GM13976 (cell line): Measurements from ENCODE around the gene RPL27.
A peak's percentile ranks its signal among the peaks of the same experiment; 100 is the strongest.

Source experiments
- DNase-seq: peaks from one replicate; pipeline ENCODE4 v3.0.0; 2012; ENCODE audit warnings: low spot score
- in situ Hi-C: fragments of 300-500 bp; cut with MboI; formaldehyde crosslinking; loops from one replicate; pipeline ENCODE4 v1.12.0; 2022; ENCODE audit warnings: low sequenced_read_pairs, mixed read lengths, inconsistent platforms; ENCODE audit not compliant: unreplicated experiment
- TF ChIP-seq, protein P1 (sequence below): IDR thresholded peaks from 2 replicates; pipeline ENCODE4 v1.5.1; 2012; ENCODE audit warnings: borderline replicate concordance, mild to moderate bottlenecking; ENCODE audit not compliant: insufficient read depth; ENCODE audit errors: extremely low read depth, missing control alignments, control extremely low read depth

The RPL27 gene

GRCh38 chr17:42980766-42981397 is 17.3 kb upstream of the RPL27 start:
- TF ChIP-seq, protein P1, sequence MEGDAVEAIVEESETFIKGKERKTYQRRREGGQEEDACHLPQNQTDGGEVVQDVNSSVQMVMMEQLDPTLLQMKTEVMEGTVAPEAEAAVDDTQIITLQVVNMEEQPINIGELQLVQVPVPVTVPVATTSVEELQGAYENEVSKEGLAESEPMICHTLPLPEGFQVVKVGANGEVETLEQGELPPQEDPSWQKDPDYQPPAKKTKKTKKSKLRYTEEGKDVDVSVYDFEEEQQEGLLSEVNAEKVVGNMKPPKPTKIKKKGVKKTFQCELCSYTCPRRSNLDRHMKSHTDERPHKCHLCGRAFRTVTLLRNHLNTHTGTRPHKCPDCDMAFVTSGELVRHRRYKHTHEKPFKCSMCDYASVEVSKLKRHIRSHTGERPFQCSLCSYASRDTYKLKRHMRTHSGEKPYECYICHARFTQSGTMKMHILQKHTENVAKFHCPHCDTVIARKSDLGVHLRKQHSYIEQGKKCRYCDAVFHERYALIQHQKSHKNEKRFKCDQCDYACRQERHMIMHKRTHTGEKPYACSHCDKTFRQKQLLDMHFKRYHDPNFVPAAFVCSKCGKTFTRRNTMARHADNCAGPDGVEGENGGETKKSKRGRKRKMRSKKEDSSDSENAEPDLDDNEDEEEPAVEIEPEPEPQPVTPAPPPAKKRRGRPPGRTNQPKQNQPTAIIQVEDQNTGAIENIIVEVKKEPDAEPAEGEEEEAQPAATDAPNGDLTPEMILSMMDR = peak; percentile 38
- in situ Hi-C loops = no loop called here
- DNase-seq = peak; percentile 85

GRCh38 chr17:42982266-42982665 is 16.0 kb upstream of the RPL27 start:
- TF ChIP-seq, protein P1 = no peak
- in situ Hi-C loops = no loop called here
- DNase-seq = no peak

DNA sequence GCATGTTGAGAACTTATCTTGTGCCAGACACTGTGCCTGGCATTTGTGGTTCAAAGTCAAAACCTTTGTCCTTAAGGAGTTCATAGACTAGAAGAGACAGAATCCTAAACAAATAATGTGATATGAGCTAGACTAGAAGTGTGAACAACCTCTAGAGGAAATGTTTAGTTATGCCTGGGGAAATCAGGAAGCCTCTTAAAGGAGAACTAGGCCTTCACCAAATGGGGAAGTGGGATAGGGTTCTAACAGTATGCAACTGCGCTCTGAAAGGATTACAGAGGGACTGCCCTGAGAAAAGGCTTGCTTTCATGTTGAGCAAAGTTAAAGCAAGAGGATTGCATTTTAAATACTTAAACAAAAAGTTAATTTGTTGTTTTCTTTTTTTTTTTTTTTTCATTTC is 13.0 kb upstream of the RPL27 start:
- peak; percentile 74 for DNase-seq
- in situ Hi-C loops = no loop called here
- TF ChIP-seq, protein P1 = no peak

GRCh38 chr17:42989141-42989540 is 9.1 kb upstream of the RPL27 start:
- in situ Hi-C loops = no loop called here
- TF ChIP-seq, protein P1 = no peak
- no peak for DNase-seq

GRCh38 chr17:42989726-42990652 is 8.2 kb upstream of the RPL27 start:
- in situ Hi-C loops = no loop called here

GRCh38 chr17:42991471-42991870 is 6.7 kb upstream of the RPL27 start:
- in situ Hi-C loops = no loop called here
- TF ChIP-seq, protein P1 = no peak
- DNase-seq = no peak

More at GRCh38 chr17:42989726-42990652, 8.2 kb upstream of the RPL27 start:
- DNase-seq = no peak
- TF ChIP-seq, protein P1 = no peak
